SK-N-SH (cell line): ENCODE data around the gene WBP1.

Experiments
- FOXJ3 ChIP-seq: sonication (generic); formaldehyde crosslinking; IDR thresholded peaks from 2 replicates; pipeline ENCODE4 v1.5.1; 2020; ENCODE audit warnings: mild to moderate bottlenecking, missing genetic modification reagents
- TF ChIP-seq, protein P1 (sequence below): fragments of 200-600 bp; sonication (generic); IDR thresholded peaks from 2 replicates; pipeline ENCODE4 v1.6.1; 2017; ENCODE audit warnings: antibody characterized with exemption, mild to moderate bottlenecking, moderate library complexity

- TF ChIP-seq, protein P1, sequence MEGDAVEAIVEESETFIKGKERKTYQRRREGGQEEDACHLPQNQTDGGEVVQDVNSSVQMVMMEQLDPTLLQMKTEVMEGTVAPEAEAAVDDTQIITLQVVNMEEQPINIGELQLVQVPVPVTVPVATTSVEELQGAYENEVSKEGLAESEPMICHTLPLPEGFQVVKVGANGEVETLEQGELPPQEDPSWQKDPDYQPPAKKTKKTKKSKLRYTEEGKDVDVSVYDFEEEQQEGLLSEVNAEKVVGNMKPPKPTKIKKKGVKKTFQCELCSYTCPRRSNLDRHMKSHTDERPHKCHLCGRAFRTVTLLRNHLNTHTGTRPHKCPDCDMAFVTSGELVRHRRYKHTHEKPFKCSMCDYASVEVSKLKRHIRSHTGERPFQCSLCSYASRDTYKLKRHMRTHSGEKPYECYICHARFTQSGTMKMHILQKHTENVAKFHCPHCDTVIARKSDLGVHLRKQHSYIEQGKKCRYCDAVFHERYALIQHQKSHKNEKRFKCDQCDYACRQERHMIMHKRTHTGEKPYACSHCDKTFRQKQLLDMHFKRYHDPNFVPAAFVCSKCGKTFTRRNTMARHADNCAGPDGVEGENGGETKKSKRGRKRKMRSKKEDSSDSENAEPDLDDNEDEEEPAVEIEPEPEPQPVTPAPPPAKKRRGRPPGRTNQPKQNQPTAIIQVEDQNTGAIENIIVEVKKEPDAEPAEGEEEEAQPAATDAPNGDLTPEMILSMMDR = no peak
- no peak for TF ChIP-seq FOXJ3 (CRISPR knock-in tag)
Measured at GRCh38 chr2:74427551-74427950, 30.7 kb upstream of the WBP1 start.
